ENCODE results near the gene LCP1. TPM values are rescaled to one million over a fixed set of nuclear protein-coding genes. Genes with fewer than 3 reads are reported as not detected.

The LCP1 gene
- total RNA-seq, 2 donors from 2014 or later = 844 to 1,356 TPM

DNA sequence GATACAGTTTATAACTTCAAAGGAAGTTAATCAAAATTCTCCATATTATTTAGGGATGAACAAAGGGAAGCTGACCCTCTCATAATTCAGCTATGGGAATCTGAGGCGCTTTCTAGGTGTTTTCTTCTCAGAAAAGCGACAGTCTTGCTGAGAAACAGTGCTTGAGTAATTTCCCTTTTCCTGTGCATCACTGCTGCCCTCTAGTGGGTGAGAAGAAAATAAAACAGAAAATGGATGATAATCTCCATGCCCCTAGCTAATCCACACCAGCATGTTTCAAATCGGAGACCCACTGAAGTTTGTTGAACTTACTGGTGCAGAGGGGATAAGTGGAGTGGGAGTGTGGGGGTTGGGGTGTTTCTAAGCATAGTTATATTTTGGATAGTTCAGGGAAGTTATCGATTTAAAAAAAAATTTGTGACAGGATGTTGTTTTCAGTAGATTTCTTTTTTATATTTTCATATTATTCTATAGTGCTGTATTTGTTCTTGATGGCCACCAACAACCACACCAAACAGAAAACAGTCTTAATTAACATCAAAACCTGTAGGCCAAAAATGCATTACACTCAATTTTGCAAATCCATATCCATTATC lies 21.4 kb downstream of the LCP1 start:
- H3K9me3 Mint-ChIP-seq = no peaks in the 10 kb centered on the region
- no peaks in the 10 kb centered on the region for H3K27me3 Mint-ChIP-seq
- DNase-seq (ENCODE audit: low spot score) = peak; percentile 79
- peak overlapping the region; percentile 82 for H3K4me3 Mint-ChIP-seq
- ATAC-seq = peak; percentile 63 to 72
- H3K27ac Mint-ChIP-seq = peak overlapping the region; percentile 81 to 94
- H3K4me1 Mint-ChIP-seq (ENCODE audit: low read depth in 2 of 2) = peaks cover 53 to 64% of the 10 kb centered on the region in 2 donors
- peaks cover 60% of the 10 kb centered on the region for H3K36me3 Mint-ChIP-seq

- peak overlapping the region; percentile 81 to 94 for H3K27ac Mint-ChIP-seq
- H3K36me3 Mint-ChIP-seq = peaks cover 60% of the 10 kb centered on the region
- peaks cover 50 to 60% of the 10 kb centered on the region in 2 donors for H3K4me1 Mint-ChIP-seq (ENCODE audit: low read depth in 2 of 2)
- H3K4me3 Mint-ChIP-seq = peak overlapping the region; percentile 82
- no peaks in the 10 kb centered on the region for H3K27me3 Mint-ChIP-seq
- no peaks in the 10 kb centered on the region for H3K9me3 Mint-ChIP-seq
- no peak for DNase-seq (ENCODE audit: low spot score)
- ATAC-seq = peak in 1 of 2 donors; percentile 11
Observed at GRCh38 chr13:46160065-46160464, 21.9 kb downstream of the LCP1 start.

- Mint-ChIP-seq H3K36me3 (peaks cover 55% of the 10 kb centered on the region), H3K4me1 (ENCODE audit: low read depth in 2 of 2) (peaks cover 44 to 50% of the 10 kb centered on the region in 2 donors), H3K4me3 (peak overlapping the region; percentile 82), H3K27me3 (no peaks in the 10 kb centered on the region), H3K27ac (peak overlapping the region; percentile 81 to 94), H3K9me3 (no peaks in the 10 kb centered on the region)
- ATAC-seq (no peak), DNase-seq (ENCODE audit: low spot score) (no peak)
Observed at GRCh38 chr13:46158983-46159382, 23.0 kb downstream of the LCP1 start.

- Mint-ChIP-seq H3K27ac (peak overlapping the region; percentile 81 to 94), H3K4me1 (ENCODE audit: low read depth in 2 of 2) (peaks cover 46 to 51% of the 10 kb centered on the region in 2 donors), H3K9me3 (no peaks in the 10 kb centered on the region), H3K36me3 (peaks cover 60% of the 10 kb centered on the region), H3K4me3 (no peak overlapping the region), H3K27me3 (no peaks in the 10 kb centered on the region)
- no peak for ATAC-seq
- DNase-seq (ENCODE audit: low spot score) = no peak
Observed at GRCh38 chr13:46158222-46158621, 23.8 kb downstream of the LCP1 start.

GRCh38 chr13:46154136-46154801 lies 27.7 kb downstream of the LCP1 start:
- no peaks in the 10 kb centered on the region for H3K27me3 Mint-ChIP-seq
- H3K27ac Mint-ChIP-seq = peak overlapping the region; percentile 8 to 84
- H3K9me3 Mint-ChIP-seq = no peaks in the 10 kb centered on the region
- peaks cover 71% of the 10 kb centered on the region for H3K36me3 Mint-ChIP-seq
- ATAC-seq (no peak), DNase-seq (ENCODE audit: low spot score) (no peak)
- no peak overlapping the region for H3K4me3 Mint-ChIP-seq
- H3K4me1 Mint-ChIP-seq (ENCODE audit: low read depth in 2 of 2) = peaks cover 45 to 50% of the 10 kb centered on the region in 2 donors

GRCh38 chr13:46152627-46153328 lies 29.2 kb downstream of the LCP1 start:
- peaks cover 67% of the 10 kb centered on the region for H3K36me3 Mint-ChIP-seq
- peaks cover 36 to 41% of the 10 kb centered on the region in 2 donors for H3K4me1 Mint-ChIP-seq (ENCODE audit: low read depth in 2 of 2)
- ATAC-seq (peak in 1 of 2 donors; percentile 67), DNase-seq (ENCODE audit: low spot score) (no peak)
- H3K4me3 Mint-ChIP-seq = peak overlapping the region; percentile 49
- H3K27me3 Mint-ChIP-seq = no peaks in the 10 kb centered on the region
- peak overlapping the region; percentile 57 to 84 for H3K27ac Mint-ChIP-seq
- no peaks in the 10 kb centered on the region for H3K9me3 Mint-ChIP-seq

DNA sequence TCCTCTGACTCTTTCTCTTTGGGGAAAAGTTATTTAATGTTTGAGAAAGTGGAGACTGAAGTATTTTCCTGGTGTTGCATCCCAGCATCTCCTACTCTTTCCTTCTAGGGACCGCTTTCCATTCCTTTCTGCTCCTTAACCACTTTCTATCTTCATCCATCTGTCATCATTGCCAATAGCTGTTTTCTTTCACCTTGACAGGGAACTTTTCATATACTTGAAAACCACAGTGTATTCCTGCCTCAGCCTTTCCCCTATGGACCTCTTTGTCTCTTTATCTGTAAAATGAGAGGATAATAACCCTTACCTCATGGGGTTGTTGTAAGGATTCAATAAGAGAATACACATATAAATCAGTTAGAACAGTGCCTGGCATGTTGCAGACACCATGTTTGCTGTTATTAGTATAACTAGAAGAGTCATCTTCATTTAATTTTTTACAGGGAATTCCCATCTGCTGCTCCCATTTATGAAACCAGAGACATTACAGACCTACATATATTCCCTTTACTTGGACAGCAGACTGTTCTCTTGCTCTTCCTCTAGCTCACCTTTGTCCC lies 31.8 kb downstream of the LCP1 start:
- DNase-seq (ENCODE audit: low spot score) (no peak), ATAC-seq (no peak)
- peaks cover 64% of the 10 kb centered on the region for H3K36me3 Mint-ChIP-seq
- no peak overlapping the region for H3K4me3 Mint-ChIP-seq
- H3K27ac Mint-ChIP-seq = peak overlapping the region; percentile 57 to 62
- H3K4me1 Mint-ChIP-seq (ENCODE audit: low read depth in 2 of 2) = peaks cover 37 to 39% of the 10 kb centered on the region in 2 donors
- H3K9me3 Mint-ChIP-seq = no peaks in the 10 kb centered on the region
- H3K27me3 Mint-ChIP-seq = no peaks in the 10 kb centered on the region

GRCh38 chr13:46149272-46150133 lies 32.5 kb downstream of the LCP1 start:
- Mint-ChIP-seq H3K27me3 (no peaks in the 10 kb centered on the region), H3K4me3 (no peak overlapping the region), H3K4me1 (ENCODE audit: low read depth in 2 of 2) (peaks cover 42 to 44% of the 10 kb centered on the region in 2 donors), H3K27ac (peak overlapping the region; percentile 57 to 62), H3K36me3 (peaks cover 67% of the 10 kb centered on the region), H3K9me3 (no peaks in the 10 kb centered on the region)
- DNase-seq (ENCODE audit: low spot score) = no peak
- no peak for ATAC-seq

DNA sequence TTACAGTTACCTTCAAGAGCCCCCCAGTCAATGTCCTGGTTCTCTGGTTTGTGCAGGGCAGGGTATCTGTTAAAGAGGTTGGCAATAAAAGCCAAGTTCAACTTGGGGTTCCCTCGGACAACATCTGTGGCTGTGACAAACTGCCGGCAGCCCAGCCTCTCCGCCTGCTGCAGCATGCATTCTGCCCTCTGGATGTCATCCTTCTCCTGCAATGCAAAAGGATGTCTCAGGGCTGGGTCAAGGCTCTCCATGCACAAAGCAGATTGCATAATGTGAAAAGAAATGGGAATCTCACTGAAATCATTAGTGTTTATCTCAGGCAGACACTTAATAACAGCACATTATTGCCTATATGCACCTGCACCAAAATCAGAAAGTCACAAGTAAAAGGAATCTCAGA lies 35.1 kb downstream of the LCP1 start:
- H3K27ac Mint-ChIP-seq = peak overlapping the region in 1 of 2 donors; percentile 5
- DNase-seq (ENCODE audit: low spot score) = no peak

DNA sequence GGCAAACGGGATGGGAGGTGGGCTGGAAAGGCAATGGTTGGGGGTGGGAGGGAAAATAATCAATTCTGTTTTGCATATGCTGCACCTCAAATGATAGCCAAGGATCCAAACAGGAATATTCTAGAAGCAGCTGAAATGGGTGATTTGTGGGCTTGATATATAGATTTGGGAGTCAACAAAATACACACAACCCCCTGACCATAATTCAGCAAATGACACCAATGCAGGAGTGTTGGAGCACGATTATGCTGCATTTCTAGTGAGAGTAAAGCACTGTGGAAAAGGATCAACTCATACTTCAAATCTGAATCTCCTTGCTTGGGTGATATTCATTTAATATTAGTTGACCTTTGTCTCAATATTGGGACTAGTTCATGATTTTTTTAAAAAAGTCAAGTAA lies 36.0 kb downstream of the LCP1 start:
- no peaks in the 10 kb centered on the region for H3K27me3 Mint-ChIP-seq
- DNase-seq (ENCODE audit: low spot score) (no peak), ATAC-seq (no peak)
- H3K4me3 Mint-ChIP-seq = no peak overlapping the region
- H3K27ac Mint-ChIP-seq = no peak overlapping the region
- H3K9me3 Mint-ChIP-seq = no peaks in the 10 kb centered on the region
- H3K4me1 Mint-ChIP-seq (ENCODE audit: low read depth in 2 of 2) = peaks cover 27 to 29% of the 10 kb centered on the region in 2 donors
- H3K36me3 Mint-ChIP-seq = peaks cover 59% of the 10 kb centered on the region

More for the DNA sequence above, 35.1 kb downstream of the LCP1 start:
- no peaks in the 10 kb centered on the region for H3K9me3 Mint-ChIP-seq
- H3K36me3 Mint-ChIP-seq = peaks cover 57% of the 10 kb centered on the region
- H3K4me1 Mint-ChIP-seq (ENCODE audit: low read depth in 2 of 2) = peaks cover 28 to 29% of the 10 kb centered on the region in 2 donors
- no peak overlapping the region for H3K4me3 Mint-ChIP-seq
- H3K27me3 Mint-ChIP-seq = no peaks in the 10 kb centered on the region
- no peak for ATAC-seq

DNA sequence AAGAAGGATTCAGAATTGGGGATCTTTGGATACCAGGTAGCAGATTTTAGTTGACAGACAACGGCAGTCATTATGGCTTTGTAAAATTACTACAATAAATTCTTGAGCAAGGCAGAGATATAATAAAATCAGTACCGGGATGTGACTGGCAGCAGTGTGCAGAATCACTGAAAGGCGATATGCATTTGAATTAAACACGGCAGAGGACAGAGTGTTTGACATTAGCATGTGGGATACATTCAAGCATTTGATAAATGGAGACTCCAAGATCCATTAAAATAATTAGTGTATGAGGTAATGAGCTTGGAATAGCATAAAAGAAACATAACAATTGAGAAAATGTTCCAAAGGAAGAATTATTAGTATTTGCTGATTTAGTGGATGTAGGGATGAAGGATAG lies 36.8 kb downstream of the LCP1 start:
- Mint-ChIP-seq H3K36me3 (peaks cover 58% of the 10 kb centered on the region), H3K4me3 (no peak overlapping the region), H3K4me1 (ENCODE audit: low read depth in 2 of 2) (peaks cover 25 to 27% of the 10 kb centered on the region in 2 donors), H3K27me3 (no peaks in the 10 kb centered on the region), H3K9me3 (no peaks in the 10 kb centered on the region), H3K27ac (peak overlapping the region; percentile 17 to 39)
- no peak for DNase-seq (ENCODE audit: low spot score)
- ATAC-seq = no peak

DNA sequence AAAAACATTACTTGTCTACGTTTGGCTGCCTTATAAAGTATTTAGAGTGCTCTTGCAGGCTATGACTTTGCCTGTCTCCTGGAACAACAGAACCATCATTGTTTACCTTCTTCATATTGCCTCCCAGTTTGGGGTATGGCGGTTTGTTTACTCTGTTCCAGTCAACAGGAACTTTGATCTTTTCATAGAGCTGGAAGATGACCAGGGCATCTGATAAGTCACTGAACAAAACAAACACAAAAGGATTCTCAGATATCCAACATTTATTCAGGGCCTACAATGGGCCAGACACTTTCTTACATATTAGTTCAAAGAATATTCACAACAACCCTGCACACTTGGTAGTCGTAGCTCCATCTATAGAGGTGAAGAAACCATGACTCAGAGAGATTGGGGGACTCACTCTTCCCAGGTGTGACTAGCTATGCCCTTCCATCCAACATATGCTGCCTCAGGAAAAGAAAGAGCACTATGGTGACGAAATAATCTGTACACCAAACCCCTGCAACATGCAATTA lies 38.7 kb downstream of the LCP1 start:
- H3K4me3 Mint-ChIP-seq = no peak overlapping the region
- H3K36me3 Mint-ChIP-seq = peaks cover 50% of the 10 kb centered on the region
- H3K4me1 Mint-ChIP-seq (ENCODE audit: low read depth in 2 of 2) = peaks cover 22 to 26% of the 10 kb centered on the region in 2 donors
- ATAC-seq (no peak), DNase-seq (ENCODE audit: low spot score) (no peak)
- peak overlapping the region in 1 of 2 donors; percentile 28 for H3K27ac Mint-ChIP-seq
- H3K9me3 Mint-ChIP-seq = no peaks in the 10 kb centered on the region
- no peaks in the 10 kb centered on the region for H3K27me3 Mint-ChIP-seq

DNA sequence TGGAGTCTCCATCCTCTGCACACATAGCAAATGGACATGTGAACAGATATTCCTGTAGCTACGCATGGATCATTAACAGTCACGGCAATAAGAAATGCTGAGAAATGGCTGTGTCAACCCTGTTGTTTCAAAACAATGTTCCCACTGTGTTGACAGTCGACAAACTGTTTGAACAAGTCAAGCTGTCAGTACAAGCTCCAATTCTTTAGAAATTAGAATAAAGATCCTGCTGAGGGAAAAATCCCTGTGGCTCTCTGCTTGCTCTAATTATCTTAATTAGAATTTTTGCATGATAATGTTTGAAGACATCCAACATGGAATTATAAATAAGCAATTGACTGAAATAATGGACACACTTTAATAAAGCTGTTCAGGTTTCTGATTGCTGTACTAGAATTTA lies 39.2 kb downstream of the LCP1 start:
- ATAC-seq (no peak), DNase-seq (ENCODE audit: low spot score) (no peak)
- Mint-ChIP-seq H3K9me3 (no peaks in the 10 kb centered on the region), H3K4me1 (ENCODE audit: low read depth in 2 of 2) (peaks cover 25 to 31% of the 10 kb centered on the region in 2 donors), H3K4me3 (no peak overlapping the region), H3K36me3 (peaks cover 50% of the 10 kb centered on the region), H3K27ac (peak overlapping the region in 1 of 2 donors; percentile 28), H3K27me3 (no peaks in the 10 kb centered on the region)
